ENCODE measurements around the gene PTGER4.
"Not testable (repeated sequence)": the region's sequence is repeated elsewhere in the genome, so short reads cannot be mapped to it uniquely, and the experiment has no call there.

PTGER4 gene

GRCh38 chr5:40679913-40680681 is at the start of gene PTGER4:
Gene PTGER4, plus strand, starts transcription at chr5:40679915. Its CDS starts 1,079 bp downstream, at chr5:40680994.
- H3K9me3 ChIP-seq (ENCODE audit: control insufficient read depth, low read length): no peaks in the 10 kb centered on the region
- H3K36me3 ChIP-seq (ENCODE audit: control insufficient read depth, insufficient read depth, low read length, severe bottlenecking): no peaks in the 10 kb centered on the region
- H3K27me3 ChIP-seq (replicated peaks; ENCODE audit: control insufficient read depth, insufficient read depth, low read length): no peaks in the 10 kb centered on the region
- peak within 1 kb of the TSS; percentile 90 for H3K4me3 ChIP-seq (ENCODE audit: low read length)
- H3K4me1 ChIP-seq (ENCODE audit: control insufficient read depth, insufficient read depth, low read length): peaks cover 52% of the 10 kb centered on the region
- peak within 1 kb of the TSS; percentile 88 for H3K9ac ChIP-seq (ENCODE audit: low read length)
- peak; percentile 44 for DNase-seq (ENCODE audit: low read depth)

GRCh38 chr5:40630126-40630525 is 49.6 kb upstream of the PTGER4 start:
- H3K27me3 ChIP-seq (replicated peaks; ENCODE audit: control insufficient read depth, insufficient read depth, low read length): no peaks in the 10 kb centered on the region
- H3K36me3 ChIP-seq (ENCODE audit: control insufficient read depth, insufficient read depth, low read length, severe bottlenecking): no peaks in the 10 kb centered on the region
- H3K9me3 ChIP-seq (ENCODE audit: control insufficient read depth, low read length): no peaks in the 10 kb centered on the region
- H3K4me1 ChIP-seq (ENCODE audit: control insufficient read depth, insufficient read depth, low read length): peaks cover 7% of the 10 kb centered on the region
- DNase-seq (ENCODE audit: low read depth): no peak
- no peak overlapping the region for H3K9ac ChIP-seq (ENCODE audit: low read length)
- H3K4me3 ChIP-seq (ENCODE audit: low read length): no peak overlapping the region

GRCh38 chr5:40631236-40631635 is 48.5 kb upstream of the PTGER4 start:
- no peak overlapping the region for H3K4me3 ChIP-seq (ENCODE audit: low read length)
- peaks cover under 1% of the 10 kb centered on the region for H3K9me3 ChIP-seq (ENCODE audit: control insufficient read depth, low read length)
- peaks cover 7% of the 10 kb centered on the region for H3K4me1 ChIP-seq (ENCODE audit: control insufficient read depth, insufficient read depth, low read length)
- no peaks in the 10 kb centered on the region for H3K27me3 ChIP-seq (replicated peaks; ENCODE audit: control insufficient read depth, insufficient read depth, low read length)
- H3K36me3 ChIP-seq (ENCODE audit: control insufficient read depth, insufficient read depth, low read length, severe bottlenecking): no peaks in the 10 kb centered on the region
- DNase-seq (ENCODE audit: low read depth): no peak
- no peak overlapping the region for H3K9ac ChIP-seq (ENCODE audit: low read length)

GRCh38 chr5:40634154-40634553 is 45.6 kb upstream of the PTGER4 start:
- H3K9me3 ChIP-seq (ENCODE audit: control insufficient read depth, low read length): peaks cover 16% of the 10 kb centered on the region
- no peaks in the 10 kb centered on the region for H3K36me3 ChIP-seq (ENCODE audit: control insufficient read depth, insufficient read depth, low read length, severe bottlenecking)
- no peak for DNase-seq (ENCODE audit: low read depth)
- H3K4me1 ChIP-seq (ENCODE audit: control insufficient read depth, insufficient read depth, low read length): no peaks in the 10 kb centered on the region
- no peak overlapping the region for H3K4me3 ChIP-seq (ENCODE audit: low read length)
- no peak overlapping the region for H3K9ac ChIP-seq (ENCODE audit: low read length)
- H3K27me3 ChIP-seq (replicated peaks; ENCODE audit: control insufficient read depth, insufficient read depth, low read length): no peaks in the 10 kb centered on the region

DNA sequence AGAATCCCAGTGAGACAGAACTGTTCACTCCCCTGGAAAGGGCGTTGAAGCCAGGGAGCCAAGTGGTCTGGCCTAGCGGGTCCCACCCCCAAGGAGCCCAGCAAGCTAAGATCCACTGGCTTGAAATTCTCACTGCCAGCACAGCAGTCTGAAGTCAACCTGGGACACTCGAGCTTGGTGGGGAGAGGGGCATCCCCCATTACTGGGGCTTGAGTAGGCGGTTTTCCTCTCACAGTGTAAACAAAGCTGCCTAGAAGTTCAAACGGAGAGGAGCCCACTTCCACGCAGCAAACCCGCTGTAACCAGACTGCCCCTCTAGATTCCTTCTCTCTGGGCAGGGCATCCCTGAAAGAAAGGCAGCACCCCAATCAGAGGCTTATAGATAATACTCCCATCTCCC is 45.1 kb upstream of the PTGER4 start:
- Histone ChIP-seq H3K36me3 (ENCODE audit: control insufficient read depth, insufficient read depth, low read length, severe bottlenecking) (no peaks in the 10 kb centered on the region), H3K27me3 (replicated peaks; ENCODE audit: control insufficient read depth, insufficient read depth, low read length) (no peaks in the 10 kb centered on the region), H3K9me3 (ENCODE audit: control insufficient read depth, low read length) (peaks cover 16% of the 10 kb centered on the region), H3K4me1 (ENCODE audit: control insufficient read depth, insufficient read depth, low read length) (no peaks in the 10 kb centered on the region), H3K4me3 (ENCODE audit: low read length) (no peak overlapping the region), H3K9ac (ENCODE audit: low read length) (no peak overlapping the region)
- no peak for DNase-seq (ENCODE audit: low read depth)

- H3K4me3 ChIP-seq (ENCODE audit: low read length); H3K36me3 ChIP-seq (ENCODE audit: control insufficient read depth, insufficient read depth, low read length, severe bottlenecking); H3K27me3 ChIP-seq (replicated peaks; ENCODE audit: control insufficient read depth, insufficient read depth, low read length); DNase-seq (ENCODE audit: low read depth); H3K9ac ChIP-seq (ENCODE audit: low read length); H3K4me1 ChIP-seq (ENCODE audit: control insufficient read depth, insufficient read depth, low read length): not testable (repeated sequence)
- H3K9me3 ChIP-seq (ENCODE audit: control insufficient read depth, low read length): peaks cover 19% of the 10 kb centered on the region
Measured at GRCh38 chr5:40639531-40639930, 40.2 kb upstream of the PTGER4 start.

- no peak for DNase-seq (ENCODE audit: low read depth)
- H3K36me3 ChIP-seq (ENCODE audit: control insufficient read depth, insufficient read depth, low read length, severe bottlenecking): no peaks in the 10 kb centered on the region
- no peak overlapping the region for H3K9ac ChIP-seq (ENCODE audit: low read length)
- no peaks in the 10 kb centered on the region for H3K4me1 ChIP-seq (ENCODE audit: control insufficient read depth, insufficient read depth, low read length)
- no peaks in the 10 kb centered on the region for H3K27me3 ChIP-seq (replicated peaks; ENCODE audit: control insufficient read depth, insufficient read depth, low read length)
- H3K4me3 ChIP-seq (ENCODE audit: low read length): no peak overlapping the region
- H3K9me3 ChIP-seq (ENCODE audit: control insufficient read depth, low read length): peaks cover 3% of the 10 kb centered on the region
Measured at GRCh38 chr5:40646266-40646665, 33.4 kb upstream of the PTGER4 start.

DNA sequence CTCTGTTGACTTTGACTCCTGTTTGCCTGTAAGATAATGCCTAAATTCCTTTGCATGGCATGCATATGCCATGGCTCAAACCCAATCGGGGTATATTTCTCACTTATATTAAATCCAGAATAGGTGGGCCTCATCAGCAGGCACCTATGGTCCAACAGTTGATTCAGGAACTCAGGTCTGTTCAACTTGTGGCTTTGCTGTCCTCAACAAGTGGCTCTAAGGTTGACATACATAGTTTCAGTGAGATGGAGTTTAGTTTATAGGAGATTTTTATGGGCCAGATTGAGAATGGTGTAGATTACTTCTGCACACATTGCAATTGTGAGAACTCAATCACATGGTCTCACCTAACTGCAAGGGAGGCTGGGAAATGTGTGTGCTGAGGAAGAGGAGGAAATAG is 31.6 kb upstream of the PTGER4 start:
- no peaks in the 10 kb centered on the region for H3K36me3 ChIP-seq (ENCODE audit: control insufficient read depth, insufficient read depth, low read length, severe bottlenecking)
- H3K9ac ChIP-seq (ENCODE audit: low read length): no peak overlapping the region
- no peak overlapping the region for H3K4me3 ChIP-seq (ENCODE audit: low read length)
- DNase-seq (ENCODE audit: low read depth): no peak
- no peaks in the 10 kb centered on the region for H3K4me1 ChIP-seq (ENCODE audit: control insufficient read depth, insufficient read depth, low read length)
- H3K9me3 ChIP-seq (ENCODE audit: control insufficient read depth, low read length): peaks cover 3% of the 10 kb centered on the region
- no peaks in the 10 kb centered on the region for H3K27me3 ChIP-seq (replicated peaks; ENCODE audit: control insufficient read depth, insufficient read depth, low read length)

GRCh38 chr5:40649463-40650030 is 30.2 kb upstream of the PTGER4 start:
- DNase-seq (ENCODE audit: low read depth): no peak
- H3K4me3 ChIP-seq (ENCODE audit: low read length): no peak overlapping the region
- H3K27me3 ChIP-seq (replicated peaks; ENCODE audit: control insufficient read depth, insufficient read depth, low read length): no peaks in the 10 kb centered on the region
- no peak overlapping the region for H3K9ac ChIP-seq (ENCODE audit: low read length)
- no peaks in the 10 kb centered on the region for H3K4me1 ChIP-seq (ENCODE audit: control insufficient read depth, insufficient read depth, low read length)
- H3K9me3 ChIP-seq (ENCODE audit: control insufficient read depth, low read length): no peaks in the 10 kb centered on the region
- H3K36me3 ChIP-seq (ENCODE audit: control insufficient read depth, insufficient read depth, low read length, severe bottlenecking): no peaks in the 10 kb centered on the region

- no peak for DNase-seq (ENCODE audit: low read depth)
- Histone ChIP-seq H3K4me3 (ENCODE audit: low read length) (no peak overlapping the region), H3K36me3 (ENCODE audit: control insufficient read depth, insufficient read depth, low read length, severe bottlenecking) (no peaks in the 10 kb centered on the region), H3K9ac (ENCODE audit: low read length) (no peak overlapping the region), H3K9me3 (ENCODE audit: control insufficient read depth, low read length) (no peaks in the 10 kb centered on the region), H3K4me1 (ENCODE audit: control insufficient read depth, insufficient read depth, low read length) (no peaks in the 10 kb centered on the region), H3K27me3 (replicated peaks; ENCODE audit: control insufficient read depth, insufficient read depth, low read length) (no peaks in the 10 kb centered on the region)
Measured at GRCh38 chr5:40651201-40651600, 28.5 kb upstream of the PTGER4 start.

GRCh38 chr5:40652441-40653220 is 27.1 kb upstream of the PTGER4 start:
- Histone ChIP-seq H3K9me3 (ENCODE audit: control insufficient read depth, low read length) (no peaks in the 10 kb centered on the region), H3K4me1 (ENCODE audit: control insufficient read depth, insufficient read depth, low read length) (no peaks in the 10 kb centered on the region), H3K9ac (ENCODE audit: low read length) (no peak overlapping the region), H3K27me3 (replicated peaks; ENCODE audit: control insufficient read depth, insufficient read depth, low read length) (no peaks in the 10 kb centered on the region), H3K4me3 (ENCODE audit: low read length) (no peak overlapping the region), H3K36me3 (ENCODE audit: control insufficient read depth, insufficient read depth, low read length, severe bottlenecking) (no peaks in the 10 kb centered on the region)
- no peak for DNase-seq (ENCODE audit: low read depth)
